Brain pericyte (primary cell): ENCODE results near the gene RSRP1.

Source experiments
- DNase-seq: peaks from one replicate; pipeline ENCODE4 v3.0.0-alpha.2; 2012; ENCODE audit warnings: low read depth, low spot score

RSRP1 gene

DNA sequence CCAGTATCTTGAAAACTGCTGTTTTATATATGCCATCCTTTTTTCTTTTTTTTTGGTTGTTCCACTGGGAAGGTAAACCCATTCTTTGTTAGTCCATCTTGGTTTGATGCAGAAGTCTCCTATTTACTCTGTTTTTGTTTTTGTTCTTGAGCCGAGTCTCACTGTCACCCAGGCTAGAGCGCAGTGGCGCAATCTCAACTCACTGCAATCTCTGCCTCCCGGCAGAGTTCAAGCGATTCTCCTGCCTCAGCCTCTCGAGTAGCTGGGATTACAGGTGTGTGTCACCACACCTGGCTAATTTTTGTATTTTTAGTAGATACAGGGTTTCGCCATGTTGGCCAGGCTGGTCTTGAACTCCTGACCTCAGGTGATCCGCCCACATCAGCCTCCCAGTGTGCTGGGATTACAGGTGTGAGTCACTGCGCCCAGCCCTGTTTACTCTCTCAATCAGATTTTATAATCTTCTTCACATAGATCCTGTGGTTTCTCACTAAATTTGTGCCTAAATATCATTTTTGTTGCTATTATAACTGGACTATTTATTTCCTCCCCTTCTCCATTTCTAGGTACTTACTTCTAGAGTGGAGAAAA, 27.5 kb downstream of the RSRP1 start:
- DNase-seq = no peak

DNA sequence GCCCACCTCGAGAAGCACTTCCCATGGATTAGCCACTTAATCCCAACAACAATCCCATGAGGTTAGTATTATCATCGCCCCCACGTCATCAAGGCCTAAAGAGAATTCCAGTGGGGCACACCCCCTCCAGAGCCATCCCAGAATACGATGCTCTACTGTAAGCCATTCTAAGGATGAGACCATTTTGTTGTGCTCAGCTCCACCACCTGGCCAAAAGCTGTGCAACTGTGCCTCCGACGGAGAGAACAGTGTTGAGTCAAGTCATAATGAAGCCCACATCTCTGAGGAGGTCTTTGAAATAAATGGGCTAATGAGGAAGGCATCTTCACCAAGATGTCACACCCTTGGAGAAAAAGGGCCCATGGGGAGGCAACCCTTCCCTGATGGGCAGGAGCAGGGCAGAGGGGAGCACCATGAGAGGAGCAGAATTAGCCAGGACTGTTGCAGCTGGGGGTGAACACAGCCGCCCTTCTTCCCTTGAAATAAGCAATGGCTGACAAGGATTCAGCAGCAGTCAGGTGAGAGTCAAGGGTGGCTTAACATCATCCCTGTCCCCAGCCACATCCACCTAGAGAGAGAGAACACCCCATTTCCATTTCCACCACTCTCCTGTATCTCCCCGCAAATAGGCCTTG, 29.5 kb downstream of the RSRP1 start:
- DNase-seq = no peak

DNA sequence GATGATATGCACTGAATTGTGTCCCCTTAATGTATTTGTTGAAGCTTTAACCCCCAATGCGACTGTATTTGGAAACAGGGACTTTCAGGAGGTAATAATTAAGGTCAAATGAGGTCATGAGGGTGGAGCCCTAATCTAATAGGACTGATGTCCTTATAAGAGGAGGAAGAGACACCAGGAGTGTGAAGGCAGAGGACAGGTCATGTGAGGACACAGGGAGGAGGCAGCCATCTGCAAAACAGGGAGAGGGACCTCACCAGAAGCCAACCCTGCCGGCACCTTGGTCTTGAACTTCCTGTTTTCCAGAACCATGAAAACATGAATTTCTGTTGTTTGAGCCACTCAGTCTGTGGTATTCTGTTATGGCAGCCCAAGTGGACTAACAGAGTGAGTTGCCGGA, 30.2 kb downstream of the RSRP1 start:
- no peak for DNase-seq

- no peak for DNase-seq
These were observed 31.1 kb downstream of the RSRP1 start for GRCh38 chr1:25216123-25216522.

DNA sequence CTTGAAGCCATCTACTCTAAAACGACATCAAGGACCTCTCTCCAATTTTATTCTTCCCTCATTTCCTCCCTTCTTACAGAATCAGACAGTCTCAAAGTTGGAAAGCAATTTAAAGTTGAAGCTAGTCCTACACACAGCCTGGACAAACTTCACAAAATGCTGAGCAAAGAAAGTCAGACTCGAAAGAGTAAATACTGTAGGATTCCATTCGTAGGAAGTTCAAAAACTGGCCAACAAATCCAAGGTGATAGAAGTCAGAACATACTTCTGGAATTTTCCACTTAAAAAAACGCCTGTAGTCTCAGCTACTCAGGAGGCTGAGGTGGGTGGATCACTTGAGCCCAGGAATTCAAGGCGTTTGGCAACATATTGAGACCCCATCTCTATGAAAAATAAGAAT, 34.5 kb downstream of the RSRP1 start:
- no peak for DNase-seq

- no peak for DNase-seq
These were observed 36.5 kb downstream of the RSRP1 start for GRCh38 chr1:25210728-25211127.

DNA sequence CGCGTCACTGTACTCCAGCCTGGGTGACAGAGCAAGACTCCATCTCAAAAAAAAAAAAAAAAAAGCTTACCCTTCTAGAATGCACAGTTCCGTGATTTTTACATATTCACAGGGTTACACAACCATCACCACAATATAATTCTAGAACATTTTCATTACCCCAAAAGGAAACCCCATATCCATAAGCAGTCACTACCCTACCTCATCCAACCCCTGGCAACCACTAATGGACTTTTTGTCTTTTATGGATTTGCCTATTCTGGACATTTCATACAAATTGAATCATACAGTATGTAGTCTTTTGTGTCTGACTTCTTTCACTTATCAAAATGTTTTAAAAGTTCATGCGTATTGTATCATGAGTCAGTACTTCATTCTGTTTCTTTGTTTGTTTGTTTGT, 37.7 kb downstream of the RSRP1 start:
- DNase-seq = no peak

- no peak for DNase-seq
These were observed 38.6 kb downstream of the RSRP1 start for GRCh38 chr1:25208561-25209222.

DNA sequence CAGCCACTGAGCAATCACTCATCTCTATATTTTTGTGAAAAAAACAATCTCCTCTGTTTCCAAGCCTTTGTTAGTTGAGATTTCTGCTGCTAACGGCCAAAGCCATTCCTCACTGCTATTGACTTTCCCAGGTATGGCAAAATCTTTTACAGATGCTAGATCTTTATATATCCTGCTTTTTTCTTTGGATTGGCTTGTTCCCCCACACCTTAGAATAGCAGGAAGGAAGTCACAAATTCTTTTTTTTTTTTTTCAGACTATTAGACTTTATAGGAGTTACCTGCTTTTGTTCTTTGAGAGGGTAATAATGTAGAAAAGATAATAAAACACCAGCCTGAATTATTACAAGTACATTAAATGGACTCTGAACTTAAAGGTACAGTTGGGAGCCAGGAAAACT, 39.2 kb downstream of the RSRP1 start:
- DNase-seq = no peak

- DNase-seq = no peak
These were observed 41.1 kb downstream of the RSRP1 start for GRCh38 chr1:25206201-25206600.

- DNase-seq = no peak
These were observed 41.5 kb downstream of the RSRP1 start for GRCh38 chr1:25205786-25206185.

- no peak for DNase-seq
These were observed 42.3 kb downstream of the RSRP1 start for GRCh38 chr1:25204797-25205480.

DNA sequence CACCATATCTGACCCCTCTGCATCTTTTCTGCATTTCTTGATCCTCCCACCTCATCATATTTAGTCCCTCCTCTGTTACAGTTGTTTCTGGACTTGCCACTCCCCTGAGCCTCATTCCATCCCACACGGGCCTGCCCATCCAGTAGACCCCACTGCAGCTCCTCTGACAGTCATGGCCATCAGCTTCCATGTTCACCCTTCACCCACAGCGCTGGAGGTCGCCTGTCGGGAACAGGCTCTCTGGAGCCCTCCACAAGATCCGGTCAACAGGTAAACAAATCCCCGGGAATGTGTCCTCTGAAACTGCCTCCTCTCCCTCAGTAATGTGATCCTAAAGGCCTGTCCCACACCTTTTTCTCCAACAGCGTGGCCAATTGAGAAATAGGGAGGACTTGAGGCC, 46.2 kb downstream of the RSRP1 start:
- DNase-seq = no peak

GRCh38 chr1:25199819-25200620, 47.2 kb downstream of the RSRP1 start:
- no peak for DNase-seq

GRCh38 chr1:25198663-25199252, 48.5 kb downstream of the RSRP1 start:
- no peak for DNase-seq

DNA sequence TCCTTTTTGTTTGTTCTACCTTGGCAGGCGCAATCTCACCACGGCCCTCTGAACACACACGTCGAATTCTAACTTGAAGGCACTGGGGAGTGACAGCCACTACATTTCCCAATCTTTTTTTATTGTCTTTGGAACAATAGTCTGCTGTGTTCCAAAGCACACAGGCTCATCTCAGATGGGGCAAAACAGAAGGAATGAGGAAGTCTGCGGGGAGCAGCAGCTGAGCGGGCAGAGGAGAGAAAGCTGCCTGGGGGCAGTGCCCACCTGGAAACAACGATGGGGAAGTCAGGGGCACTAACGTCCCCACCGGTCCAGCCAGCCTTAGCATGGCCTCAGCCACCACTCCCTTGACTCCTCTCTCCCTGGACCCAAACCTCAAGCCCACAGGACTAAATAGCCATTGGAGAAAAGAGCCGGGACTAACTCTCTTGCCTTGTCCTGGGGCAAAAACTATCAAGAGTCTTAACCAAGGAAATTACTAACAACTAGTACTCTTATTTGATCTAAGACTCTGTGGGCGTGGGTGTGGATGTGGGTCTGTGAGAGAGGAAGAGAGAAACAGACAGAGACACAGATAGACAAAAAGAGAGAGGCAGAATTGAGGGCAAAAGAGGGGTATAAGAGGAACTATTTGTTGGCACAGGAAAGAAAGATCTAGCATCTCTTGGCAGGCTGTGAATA, 49.1 kb downstream of the RSRP1 start:
- no peak for DNase-seq

- DNase-seq = no peak
These were observed 49.8 kb downstream of the RSRP1 start for GRCh38 chr1:25197235-25197975.

DNA sequence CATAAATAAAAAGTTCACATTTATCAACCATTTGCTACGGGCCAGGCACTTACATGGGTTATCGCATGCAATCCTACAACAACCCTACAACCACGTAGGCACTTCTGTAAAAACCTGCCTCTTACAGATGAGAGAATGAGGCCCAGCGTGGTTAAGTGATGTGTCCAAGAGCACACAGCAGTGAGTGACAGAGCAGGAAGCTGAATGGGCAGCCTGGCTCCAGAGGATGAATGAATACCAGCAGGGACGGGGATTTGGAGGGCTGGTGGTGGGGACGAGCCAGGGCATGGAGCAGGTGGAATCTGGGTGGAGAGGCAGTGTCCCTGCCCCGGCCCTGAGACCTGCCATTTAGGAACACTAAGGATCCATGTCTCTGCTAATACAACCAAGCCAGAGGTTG, 50.4 kb downstream of the RSRP1 start:
- DNase-seq = no peak

GRCh38 chr1:25195835-25196234, 51.4 kb downstream of the RSRP1 start:
- DNase-seq = no peak

DNA sequence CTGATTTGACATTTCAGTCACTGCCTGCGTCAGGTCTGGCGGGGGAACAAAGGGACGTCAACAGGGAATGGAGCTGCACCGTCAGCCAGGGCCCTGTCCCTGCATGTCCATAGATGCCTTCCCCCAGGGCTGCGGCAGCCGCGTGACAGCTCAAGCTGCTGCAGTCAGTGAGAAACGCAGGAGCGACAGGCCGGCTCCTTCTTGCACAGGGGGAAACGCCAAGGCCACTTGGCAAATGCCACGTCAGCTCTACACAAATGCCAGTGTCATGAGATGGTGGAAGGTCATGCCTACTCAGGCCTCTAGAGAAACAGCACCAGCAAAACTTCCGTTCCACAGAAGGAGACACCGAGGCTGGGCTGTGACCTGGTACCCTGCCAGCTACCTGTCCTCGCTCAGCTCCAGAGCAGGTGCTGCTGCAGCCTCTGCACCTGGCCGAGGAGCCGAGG, 52.7 kb downstream of the RSRP1 start:
- no peak for DNase-seq
